Testis (tissue), 2 donors: ENCODE measurements around the gene SMIM32.

Experiments
- CTCF ChIP-seq, 3 experiments: fragments of 450-650 bp in 2 of 3; fragments of 200-600 bp in 1 of 3; sonication (generic) in 1 of 3; IDR thresholded peaks; one replicate each; pipeline ENCODE4 v1.5.1; 2016 to 2019; ENCODE audit warnings: antibody characterized with exemption in 3 of 3, mild to moderate bottlenecking in 2 of 3, moderate library complexity in 1 of 3
- POLR2A ChIP-seq: fragments of 450-650 bp; IDR thresholded peaks from one replicate; pipeline ENCODE4 v1.6.1; 2017; ENCODE audit warnings: antibody characterized with exemption, mild to moderate bottlenecking, moderate library complexity

GRCh38 chr5:136213919-136214493, 21.0 kb upstream of the SMIM32 start:
- TF ChIP-seq CTCF (IDR thresholded peaks at IDR 0.05): no peak
- TF ChIP-seq POLR2A: no peak
